ENCODE results near the gene TEC. TPM values are rescaled to one million over a fixed set of nuclear protein-coding genes. Genes with fewer than 3 reads are reported as not detected.

The TEC gene
- total and polyA plus RNA-seq, 9 of the 15 experiments (the other 6 are each of a cell fraction or from before 2014, with no cell fraction given), result 5.3 to 14.7 (median 8.8) TPM

GRCh38 chr4:48124870-48125269, 144.8 kb downstream of the TEC start:
- TF ChIP-seq GTF3C2 (IDR thresholded peaks at IDR 0.05; ENCODE audit: borderline replicate concordance, extremely low read depth, insufficient read length), result no peak
- TF ChIP-seq SRSF9 (IDR thresholded peaks at IDR 0.05; ENCODE audit: borderline replicate concordance, low read depth, low read length), result no peak
- no peak for TF ChIP-seq SIN3A (IDR thresholded peaks at IDR 0.05; ENCODE audit: borderline replicate concordance in 2 of 2, control insufficient read depth in 1 of 2, low read depth in 2 of 2, low read length in 2 of 2)
- no peak for TF ChIP-seq SMC3 (conservative IDR thresholded peaks at IDR 0.05; ENCODE audit: insufficient read depth, low read depth, low read length)
- no peak for TF ChIP-seq NCOA1 (IDR thresholded peaks at IDR 0.05; ENCODE audit: low read depth)
- TF ChIP-seq CBX8 (IDR thresholded peaks at IDR 0.05; ENCODE audit: borderline replicate concordance, extremely low read depth, low read depth, low read length, poor library complexity, severe bottlenecking), result no peak
- no peak for TF ChIP-seq THAP7 (CRISPR knock-in tag; IDR thresholded peaks at IDR 0.05)
- TF ChIP-seq SPI1 (IDR thresholded peaks at IDR 0.05; ENCODE audit: borderline replicate concordance, low read depth, low read length), result no peak
- no peak for TF ChIP-seq ZNF12 (CRISPR knock-in tag; IDR thresholded peaks at IDR 0.05)
- no peak for TF ChIP-seq ARID3A (IDR thresholded peaks at IDR 0.05; ENCODE audit: borderline replicate concordance, low read depth, low read length)
- TF ChIP-seq ZNF354B (CRISPR knock-in tag; IDR thresholded peaks at IDR 0.05), result no peak
- no peak for TF ChIP-seq ZNF644 (tag; IDR thresholded peaks at IDR 0.05; ENCODE audit: low read depth)
- TF ChIP-seq SUPT5H (IDR thresholded peaks at IDR 0.05), result no peak
- no peak for TF ChIP-seq E2F5 (CRISPR knock-in tag; IDR thresholded peaks at IDR 0.05)
- TF ChIP-seq RB1 (IDR thresholded peaks at IDR 0.05; ENCODE audit: low read depth), result no peak
- Histone ChIP-seq H3K9ac (ENCODE audit: insufficient read depth in 1 of 2, low read depth in 2 of 2, low read length in 2 of 2) (no peak overlapping the region), H3K4me1 (replicated peaks in 1 of 2; ENCODE audit: control insufficient read depth in 2 of 2, insufficient read depth in 2 of 2, low read length in 2 of 2) (peaks cover 6 to 27% of the 10 kb centered on the region in 2 experiments; a peak in 3 of 5 replicates), H3K79me2 (ENCODE audit: control insufficient read depth, insufficient read depth, low read length) (no peaks in the 10 kb centered on the region), H3K4me2 (ENCODE audit: insufficient read depth, low read length) (no peak overlapping the region), H3K9me3 (replicated peaks; ENCODE audit: control insufficient read depth, insufficient read depth, low read depth, low read length) (no peaks in the 10 kb centered on the region), H4K20me1 (replicated peaks; ENCODE audit: control insufficient read depth, insufficient read depth, low read length) (no peaks in the 10 kb centered on the region), H3K27ac (ENCODE audit: extremely low read depth, low read depth, low read length) (no peak overlapping the region), H3K9me1 (ENCODE audit: control insufficient read depth, insufficient read depth, low read length) (no peaks in the 10 kb centered on the region), H3K36me3 (ENCODE audit: control insufficient read depth, insufficient read depth, low read length) (no peaks in the 10 kb centered on the region), H3K4me3 (no peak overlapping the region), H2AFZ (ENCODE audit: low read depth, low read length) (no peak overlapping the region), H3K27me3 (ENCODE audit: control insufficient read depth in 2 of 2, insufficient read depth in 2 of 2, low read length in 2 of 2) (no peaks in the 10 kb centered on the region)
- BruUV-seq (replicated peaks), result no TSS peak
- 50% methylated on average over 2 of the region's 2 CpGs for WGBS (ENCODE audit: insufficient coverage, low coverage, missing lambda C conversion rate)
- in situ Hi-C loops (cut with MboI), result loop anchor here (5.0 kb wide), 1 partner anchor 417 kb away; no protein-coding TSS in a partner anchor
- DNase-seq (ENCODE audit: extremely low read depth in 1 of 4, low spot score in 3 of 4), result no peak
- ChIA-PET CTCF (ENCODE audit: low intra/inter-chr PET ratio) (no interaction called here), POLR2A (no interaction called here)
- no peak for ATAC-seq
- no peak for FAIRE-seq
- intact Hi-C loops (cut with micrococcal nuclease), result loop anchor here (5.0 to 10.0 kb wide), 4 partner anchors 167 to 837 kb away; partner anchors contain the start of gene SLC10A4

Measured in K562 (cell line).